GM18951 (cell line): ENCODE results near the gene CHAC1.

Source experiments
- POLR2A ChIP-seq: IDR thresholded peaks from 4 replicates; pipeline ENCODE4 v1.6.1; 2011; ENCODE audit warnings: mild to moderate bottlenecking; ENCODE audit not compliant: insufficient read length, insufficient read depth; ENCODE audit errors: extremely low read depth
- in situ Hi-C: fragments of 300-500 bp; cut with MboI; formaldehyde crosslinking; loops from one replicate; pipeline ENCODE4 v1.12.0; 2022; ENCODE audit warnings: low sequenced_read_pairs, mixed read lengths, inconsistent platforms; ENCODE audit not compliant: unreplicated experiment

Gene CHAC1

DNA sequence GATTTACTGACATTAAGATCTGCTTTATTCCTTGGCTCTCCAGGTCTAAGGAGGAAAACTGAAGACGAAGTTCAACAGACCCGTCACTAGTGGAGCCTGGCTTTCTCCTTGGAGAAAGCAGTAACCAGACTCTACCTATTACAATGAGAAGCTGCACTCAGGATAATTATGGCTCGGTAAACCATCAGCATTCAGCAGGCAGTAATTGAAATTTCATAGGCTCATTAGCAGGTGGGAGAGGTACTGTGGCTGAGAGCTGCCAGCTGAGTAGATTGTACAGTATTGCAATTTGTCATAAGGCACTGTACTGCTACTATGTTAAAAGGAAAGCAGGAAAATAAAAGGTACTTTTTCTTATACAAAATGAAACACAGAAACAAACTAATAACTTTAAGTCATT is 51.2 kb downstream of the CHAC1 start:
- in situ Hi-C loops: no loop called here

More for the DNA sequence above, 51.2 kb downstream of the CHAC1 start:
- TF ChIP-seq POLR2A: no peak
